ENCODE data around the gene SPACDR.

SPACDR gene

DNA sequence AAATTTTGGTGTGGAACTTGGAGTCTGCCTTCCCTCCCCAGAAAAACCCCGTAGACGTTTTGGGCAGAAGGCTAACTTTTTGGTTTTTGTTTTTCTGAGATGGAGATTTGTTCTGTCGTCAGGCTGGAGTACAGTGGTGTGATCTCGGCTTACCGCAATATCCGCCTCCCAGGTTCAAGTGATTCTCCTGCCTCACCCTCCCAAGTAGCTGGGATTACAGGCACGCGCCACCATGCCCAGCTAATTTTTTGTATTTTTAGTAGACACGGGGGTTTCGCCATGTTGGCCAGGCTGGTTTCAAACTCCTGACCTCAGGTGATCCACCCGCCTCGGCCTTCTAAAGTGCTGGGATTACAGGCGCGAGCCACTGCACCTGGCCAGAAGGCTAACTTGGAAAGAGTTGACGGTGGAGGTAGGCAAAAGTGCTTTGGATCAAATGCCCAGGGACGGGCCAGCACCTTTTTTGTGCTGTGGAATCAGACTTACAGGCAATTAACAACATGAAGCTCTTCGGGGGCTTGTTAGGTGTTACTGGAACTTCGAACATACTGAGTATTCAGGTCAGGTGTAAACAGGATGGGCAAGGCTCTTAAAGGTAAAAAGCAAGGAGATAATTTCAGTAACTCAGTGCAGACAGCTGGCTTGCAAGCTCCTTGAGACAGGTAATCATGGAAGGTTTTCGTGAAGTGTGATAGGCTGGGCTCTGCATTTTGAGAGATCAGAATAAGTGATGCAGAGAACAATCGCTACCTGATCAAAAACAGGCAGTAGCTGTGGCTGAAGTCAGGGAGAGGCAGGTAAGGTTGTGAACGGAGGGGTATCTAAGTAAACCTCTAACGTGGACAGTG is 29.5 kb downstream of the SPACDR start:
- DNase-seq (ENCODE audit: low read depth in 2 of 2) = no peak

DNA sequence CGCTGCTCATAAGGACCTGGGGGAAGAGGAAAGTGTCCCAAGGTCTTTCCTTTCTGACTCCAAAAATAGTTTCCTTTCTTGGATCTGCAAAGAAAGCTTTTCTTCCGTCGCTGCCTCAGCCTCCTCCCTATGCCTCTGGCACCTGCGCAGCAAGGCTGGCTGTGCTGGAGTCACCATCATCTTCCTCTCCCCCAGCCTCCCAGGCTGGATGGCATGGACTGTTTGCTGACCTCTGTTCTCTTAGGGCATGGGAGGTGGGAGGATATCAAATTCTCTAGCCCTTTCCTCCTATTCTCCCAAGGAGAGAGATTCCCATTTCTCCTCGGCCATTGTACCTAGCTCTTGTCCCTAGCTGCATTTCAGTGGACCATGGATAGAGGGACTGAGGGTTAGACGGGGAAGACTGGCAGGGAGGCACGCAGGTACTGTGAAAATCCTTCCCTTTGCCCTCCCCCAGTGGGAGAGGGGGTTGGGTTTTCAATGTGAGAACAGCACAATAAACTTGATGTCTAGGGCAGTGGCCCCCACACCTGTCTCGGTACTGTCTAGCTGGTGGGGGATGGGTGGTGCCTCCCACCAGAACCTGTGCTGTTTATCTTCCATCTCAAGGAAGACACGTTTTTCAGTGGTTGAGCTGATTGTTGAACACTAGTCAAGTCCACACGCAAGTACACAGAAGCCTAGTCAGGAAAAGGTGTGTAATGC is 30.3 kb downstream of the SPACDR start:
- no peak for DNase-seq (ENCODE audit: low read depth in 2 of 2)

DNA sequence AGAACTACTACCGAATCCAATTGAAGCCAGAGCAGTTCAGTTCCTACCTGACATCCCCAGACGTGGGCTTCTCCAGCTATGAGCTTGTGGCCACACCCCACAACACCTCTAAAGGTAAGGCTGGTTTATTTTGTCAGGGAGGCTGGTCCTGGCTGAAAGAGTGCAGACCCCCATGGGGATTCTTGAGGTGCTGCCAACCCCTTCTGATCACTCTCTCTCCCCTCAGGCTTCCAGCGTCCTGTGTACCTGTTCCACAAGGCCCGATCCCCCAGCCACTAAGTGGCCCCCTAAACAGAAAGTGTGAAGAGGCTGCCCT is 30.8 kb downstream of the SPACDR start:
- DNase-seq (ENCODE audit: low read depth in 2 of 2) = no peak

DNA sequence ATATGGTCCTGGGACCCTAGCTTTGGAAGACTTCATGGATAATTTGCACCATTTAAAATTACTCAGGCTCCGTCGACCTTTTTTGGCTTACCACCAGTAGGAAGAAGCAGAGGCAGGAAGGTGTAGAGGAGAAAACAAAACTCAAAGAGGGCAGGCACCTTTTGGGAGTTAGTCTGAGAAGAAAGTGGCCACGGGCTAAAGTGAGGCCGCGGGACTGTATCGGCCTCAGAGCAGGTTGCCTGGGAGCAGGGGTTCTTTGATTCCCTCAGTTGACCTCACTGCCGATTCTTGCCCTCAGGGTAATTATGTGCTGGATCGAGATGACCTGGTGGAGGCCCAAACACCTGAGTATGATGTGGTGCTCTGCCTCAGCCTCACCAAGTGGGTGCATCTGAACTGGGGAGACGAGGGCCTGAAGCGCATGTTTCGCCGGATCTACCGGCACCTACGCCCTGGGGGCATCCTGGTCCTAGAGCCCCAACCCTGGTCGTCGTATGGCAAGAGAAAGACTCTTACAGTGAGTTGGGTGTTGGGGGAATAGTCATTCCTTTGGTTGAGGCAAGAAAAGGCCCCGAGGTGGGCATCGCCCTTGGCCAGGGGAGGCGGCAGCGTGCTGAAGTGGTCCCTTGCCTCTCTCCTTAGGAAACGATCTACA is 31.3 kb downstream of the SPACDR start:
- DNase-seq (ENCODE audit: low read depth in 2 of 2) = no peak

DNA sequence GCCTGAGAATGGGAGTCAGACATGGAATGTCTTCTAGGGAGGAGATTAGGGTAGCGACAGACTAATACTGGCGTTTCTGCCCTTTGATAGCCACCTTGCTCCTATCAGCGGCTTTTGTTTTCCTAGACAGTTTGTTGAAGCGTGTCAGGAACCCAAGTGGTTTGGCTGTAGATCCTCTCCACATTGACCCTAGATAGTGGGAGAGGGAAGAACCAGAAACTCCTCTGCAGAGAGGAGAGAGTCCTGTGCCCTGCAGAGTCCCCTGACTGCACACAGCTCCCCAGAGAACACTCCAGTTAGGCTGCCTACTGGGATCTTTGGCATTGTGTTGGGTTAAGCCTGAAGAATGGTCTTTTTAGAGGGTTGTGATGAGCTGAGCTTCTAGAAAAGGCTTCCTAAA is 32.0 kb downstream of the SPACDR start:
- no peak for DNase-seq (ENCODE audit: low read depth in 2 of 2)

DNA sequence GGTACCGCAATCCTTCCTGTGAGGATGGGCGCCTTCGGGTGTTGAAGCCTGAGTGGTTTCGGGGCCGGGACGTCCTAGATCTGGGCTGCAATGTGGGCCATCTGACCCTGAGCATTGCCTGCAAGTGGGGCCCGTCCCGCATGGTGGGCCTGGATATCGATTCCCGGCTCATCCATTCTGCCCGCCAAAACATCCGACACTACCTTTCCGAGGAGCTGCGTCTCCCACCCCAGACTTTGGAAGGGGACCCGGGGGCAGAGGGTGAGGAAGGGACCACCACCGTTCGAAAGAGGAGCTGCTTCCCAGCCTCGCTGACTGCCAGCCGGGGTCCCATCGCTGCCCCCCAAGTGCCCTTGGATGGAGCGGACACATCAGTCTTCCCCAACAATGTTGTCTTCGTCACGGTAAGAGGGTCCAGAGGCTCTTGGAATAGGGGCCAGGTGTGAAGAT is 32.7 kb downstream of the SPACDR start:
- DNase-seq (ENCODE audit: low read depth in 2 of 2) = no peak

DNA sequence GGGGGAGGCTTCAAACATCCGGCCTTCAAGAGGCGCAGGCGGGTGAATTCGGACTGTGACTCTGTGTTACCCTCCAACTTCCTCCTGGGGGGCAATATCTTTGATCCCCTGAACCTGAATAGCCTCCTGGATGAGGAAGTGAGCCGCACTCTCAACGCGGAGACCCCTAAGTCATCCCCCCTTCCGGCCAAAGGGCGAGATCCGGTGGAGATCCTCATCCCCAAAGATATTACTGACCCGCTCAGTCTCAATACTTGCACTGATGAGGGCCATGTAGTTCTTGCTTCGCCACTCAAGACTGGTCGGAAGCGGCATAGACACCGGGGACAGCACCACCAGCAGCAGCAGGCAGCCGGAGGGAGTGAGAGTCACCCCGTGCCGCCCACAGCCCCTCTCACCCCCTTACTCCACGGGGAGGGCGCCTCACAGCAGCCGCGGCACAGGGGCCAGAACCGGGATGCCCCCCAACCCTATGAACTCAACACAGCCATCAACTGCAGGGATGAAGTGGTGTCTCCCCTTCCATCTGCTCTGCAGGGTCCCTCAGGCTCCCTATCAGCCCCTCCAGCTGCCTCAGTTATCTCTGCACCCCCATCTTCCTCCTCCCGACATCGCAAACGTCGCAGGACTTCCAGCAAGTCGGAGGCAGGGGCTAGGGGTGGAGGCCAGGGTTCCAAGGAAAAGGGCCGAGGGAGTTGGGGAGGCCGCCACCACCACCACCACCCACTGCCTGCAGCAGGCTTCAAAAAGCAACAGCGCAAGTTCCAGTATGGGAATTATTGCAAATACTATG is 33.4 kb downstream of the SPACDR start:
- peak in 1 of 2 donors; percentile 20 for DNase-seq (ENCODE audit: low read depth in 2 of 2)

DNA sequence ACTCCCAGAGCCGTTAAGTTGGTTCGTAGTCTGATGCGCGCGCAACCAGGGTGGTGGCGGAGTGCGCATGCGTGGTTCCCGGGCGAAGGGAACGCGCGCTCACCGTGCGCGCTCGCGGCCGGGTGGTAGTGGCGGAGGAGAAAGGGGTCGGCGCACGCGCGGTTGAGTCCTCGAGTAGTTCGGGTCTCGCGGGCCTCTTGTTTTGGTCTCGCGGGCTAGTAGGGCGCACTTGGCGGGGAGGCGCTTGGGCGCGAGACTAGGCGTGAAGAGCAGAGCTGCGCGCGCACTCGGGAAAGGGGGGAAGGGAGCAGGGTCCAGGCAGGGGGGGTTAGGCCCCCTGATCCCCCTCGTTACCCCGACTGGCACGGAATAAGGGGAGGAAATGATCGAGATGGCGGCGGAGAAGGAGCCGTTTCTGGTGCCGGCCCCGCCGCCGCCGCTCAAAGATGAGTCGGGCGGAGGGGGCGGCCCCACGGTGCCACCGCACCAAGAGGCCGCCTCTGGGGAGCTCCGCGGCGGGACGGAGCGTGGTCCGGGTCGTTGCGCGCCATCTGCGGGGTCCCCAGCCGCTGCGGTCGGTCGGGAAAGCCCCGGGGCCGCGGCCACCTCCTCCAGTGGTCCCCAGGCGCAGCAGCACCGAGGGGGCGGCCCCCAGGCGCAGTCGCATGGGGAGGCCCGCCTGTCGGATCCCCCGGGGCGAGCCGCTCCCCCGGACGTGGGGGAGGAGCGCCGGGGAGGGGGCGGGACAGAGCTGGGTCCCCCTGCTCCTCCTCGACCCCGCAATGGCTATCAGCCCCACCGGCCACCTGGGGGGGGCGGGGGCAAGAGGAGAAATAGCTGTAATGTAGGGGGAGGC is 34.2 kb downstream of the SPACDR start, which contains the start of gene MEPCE:
Gene MEPCE (plus strand): TSS at position 195 of the 856 bp plus-strand sequence. CDS start 188 bp downstream, at position 383.
- DNase-seq (ENCODE audit: low read depth in 2 of 2) = peak; percentile 92

DNA sequence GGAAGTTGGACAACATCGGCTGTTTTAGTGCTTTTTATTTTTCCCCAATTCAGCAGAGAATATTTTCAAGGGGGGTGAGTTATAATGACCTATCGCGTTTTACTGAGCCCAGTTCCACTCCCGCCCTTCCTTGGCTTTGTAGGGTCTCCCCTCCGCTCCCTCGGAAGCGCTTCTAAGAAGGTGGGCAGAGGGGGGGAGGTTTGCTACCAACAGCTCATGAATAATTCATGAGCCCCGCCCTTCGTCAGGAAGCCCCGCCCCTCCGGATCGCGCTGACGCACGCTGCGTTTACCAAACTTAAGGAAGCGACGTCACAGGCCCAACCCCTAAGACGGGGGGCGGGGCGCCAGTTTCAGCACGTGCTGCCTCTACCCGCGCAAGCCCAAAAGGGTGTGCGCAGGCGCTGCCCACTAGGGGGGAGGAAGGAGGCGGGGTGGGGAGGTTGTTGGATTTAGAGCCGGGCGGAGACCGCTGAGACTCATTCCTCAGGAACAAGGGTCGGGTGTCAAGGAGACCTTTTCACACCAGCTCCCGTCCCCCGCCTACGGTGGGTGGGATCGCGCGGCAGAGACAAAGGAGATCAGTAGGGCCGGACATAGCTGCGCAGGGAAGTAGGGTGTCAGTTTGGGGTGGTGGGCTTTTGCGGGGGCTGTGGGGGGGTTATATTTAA is 35.0 kb downstream of the SPACDR start:
- peak; percentile 100 for DNase-seq (ENCODE audit: low read depth in 2 of 2)

DNA sequence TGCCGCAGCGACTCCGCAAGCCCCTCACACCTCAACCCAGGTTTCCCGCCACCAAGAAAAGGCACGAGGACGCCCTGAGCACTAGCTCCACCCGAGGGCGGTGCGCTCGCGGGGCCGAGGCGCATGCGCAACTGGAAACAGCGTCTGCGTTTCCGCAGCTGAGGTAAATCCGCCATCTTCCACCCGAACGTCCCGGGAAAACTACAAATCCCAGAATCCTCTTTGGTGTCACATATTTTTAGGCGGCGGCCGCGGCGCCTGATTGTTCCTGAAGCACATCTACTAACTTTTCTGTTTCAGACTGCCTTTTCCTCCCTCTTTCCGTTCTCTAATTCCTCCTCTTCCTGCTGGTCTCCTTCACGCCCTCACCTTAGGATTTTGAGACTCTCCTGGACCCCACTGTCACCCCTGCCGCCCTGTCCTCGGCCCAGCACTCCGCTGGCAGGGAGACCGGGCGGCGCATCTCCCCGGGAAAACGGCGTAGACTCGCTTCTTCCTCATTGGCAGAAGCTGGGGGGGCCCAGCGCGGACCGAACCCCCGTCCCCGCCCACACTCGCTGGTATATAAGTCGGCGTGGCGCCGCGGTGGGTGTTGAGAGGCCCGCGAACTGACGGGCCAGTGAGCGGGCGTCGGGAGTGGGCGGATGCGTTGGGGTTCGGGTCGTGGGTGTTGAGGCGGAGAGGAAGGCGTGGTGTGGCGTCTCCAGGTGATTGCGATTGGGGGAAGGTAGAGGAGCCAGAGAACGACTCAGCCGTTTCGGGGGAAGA is 35.7 kb downstream of the SPACDR start, which contains the start of gene ZCWPW1:
Gene ZCWPW1 (minus strand): TSS at position 505 of the 768 bp plus-strand sequence. CDS start 8,054 bp downstream, outside the sequence.
- peak; percentile 94 to 95 for DNase-seq (ENCODE audit: low read depth in 2 of 2)

DNA sequence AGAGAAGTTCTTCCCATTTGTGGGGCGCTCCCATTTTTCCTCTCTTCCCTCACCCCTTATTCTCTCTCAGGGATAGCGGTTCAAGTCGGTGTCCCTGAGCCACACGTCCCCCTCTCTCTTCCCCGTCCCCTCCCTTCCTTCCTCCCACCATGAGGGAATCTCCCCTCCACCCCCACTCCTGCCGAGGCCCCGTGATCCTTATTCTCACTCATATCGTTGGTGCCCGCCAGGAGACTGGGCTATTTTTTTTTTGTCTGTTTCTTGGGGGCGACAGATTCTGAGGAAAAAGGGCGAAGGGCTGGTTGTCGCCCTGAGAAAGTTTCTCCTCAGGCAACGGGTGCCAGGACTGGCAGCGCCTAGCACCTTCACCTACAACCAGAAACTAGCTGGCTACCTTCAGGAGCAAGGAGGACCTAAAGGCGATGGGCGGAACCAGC is 36.3 kb downstream of the SPACDR start:
- DNase-seq (ENCODE audit: low read depth in 2 of 2) = no peak

DNA sequence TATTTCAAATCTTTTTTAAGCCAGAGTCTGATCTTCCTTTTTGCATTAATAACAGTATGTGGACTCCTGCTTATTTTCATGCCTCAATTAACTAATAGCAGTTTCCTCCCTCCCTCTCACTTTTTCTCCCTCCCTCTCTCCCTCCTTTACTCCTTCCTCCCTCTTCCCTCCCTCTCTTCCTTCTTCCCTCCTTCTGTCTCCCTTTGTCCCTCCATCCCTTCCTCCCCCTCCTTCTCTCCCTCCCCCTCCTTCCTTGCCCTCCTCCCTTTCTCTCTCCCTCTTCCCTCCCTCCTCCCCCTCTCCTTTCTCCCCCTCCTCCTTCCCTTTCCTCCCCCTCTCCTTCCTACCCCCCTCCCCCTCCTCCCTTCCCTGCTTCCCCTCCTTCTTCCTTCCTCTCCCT is 37.5 kb downstream of the SPACDR start:
- no peak for DNase-seq (ENCODE audit: low read depth in 2 of 2)

DNA sequence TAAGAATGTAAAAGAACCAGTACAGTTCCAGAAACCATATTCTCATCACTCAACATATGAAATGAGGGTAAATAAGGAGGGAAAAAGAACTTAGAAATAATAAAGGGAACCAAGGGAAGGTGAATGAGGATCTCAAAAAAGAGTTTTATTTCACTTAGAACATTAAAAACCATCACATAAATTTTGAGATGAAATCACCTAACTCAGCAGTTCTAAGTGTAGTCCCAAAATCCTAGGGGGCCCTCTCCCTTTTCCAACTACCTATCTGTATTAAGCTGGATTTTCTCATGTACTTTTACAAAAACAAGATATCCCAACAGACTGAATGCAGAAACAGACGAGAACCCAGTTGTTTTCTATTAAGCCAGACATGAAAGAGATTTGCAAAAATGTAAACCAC is 38.7 kb downstream of the SPACDR start:
- DNase-seq (ENCODE audit: low read depth in 2 of 2) = no peak

DNA sequence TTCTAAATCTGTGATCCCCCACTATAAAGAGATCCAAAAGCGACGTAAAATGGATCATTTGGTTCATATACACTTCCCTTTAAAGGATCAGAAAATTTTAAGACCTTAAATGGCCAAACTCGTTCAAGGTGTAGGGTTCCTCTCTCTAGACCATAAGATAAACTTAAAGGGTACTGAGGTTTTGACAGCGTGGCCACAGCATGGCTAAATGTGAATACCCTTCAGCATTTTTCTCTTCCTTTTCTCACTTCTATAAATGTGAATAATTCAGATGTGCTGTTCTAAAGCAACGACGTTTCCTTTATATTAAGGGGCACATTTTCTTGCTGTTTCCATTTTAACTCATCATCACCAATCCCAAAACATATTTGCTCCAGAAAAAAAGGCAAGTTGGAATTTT is 40.7 kb downstream of the SPACDR start:
- no peak for DNase-seq (ENCODE audit: low read depth in 2 of 2)

DNA sequence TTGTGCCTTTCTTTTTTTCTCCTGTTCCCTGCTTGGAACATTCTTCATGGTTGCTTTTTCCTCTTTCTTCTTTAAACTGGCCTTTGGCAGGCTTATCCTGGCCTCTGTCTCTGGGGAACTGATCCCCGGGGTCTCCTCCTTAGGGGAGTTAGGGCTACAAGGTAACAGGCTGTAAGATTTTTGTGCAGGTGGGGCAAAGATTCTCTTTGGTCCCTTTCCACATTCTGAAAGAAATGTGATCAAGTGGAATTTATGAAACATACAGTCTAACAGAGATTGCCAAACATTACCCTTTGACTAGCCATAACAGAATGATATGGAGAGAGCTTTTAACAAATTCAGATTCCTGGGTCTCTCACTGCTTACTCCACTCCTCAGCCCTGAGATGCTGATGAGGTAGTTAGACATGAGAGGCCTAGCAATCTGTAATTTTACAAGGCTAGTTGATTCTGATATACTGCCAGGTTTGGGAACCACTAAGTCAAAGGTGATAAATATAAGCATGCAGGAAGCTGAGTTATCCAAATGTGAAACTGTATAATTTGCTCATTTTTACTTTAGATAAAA is 44.3 kb downstream of the SPACDR start:
- no peak for DNase-seq (ENCODE audit: low read depth in 2 of 2)

DNA sequence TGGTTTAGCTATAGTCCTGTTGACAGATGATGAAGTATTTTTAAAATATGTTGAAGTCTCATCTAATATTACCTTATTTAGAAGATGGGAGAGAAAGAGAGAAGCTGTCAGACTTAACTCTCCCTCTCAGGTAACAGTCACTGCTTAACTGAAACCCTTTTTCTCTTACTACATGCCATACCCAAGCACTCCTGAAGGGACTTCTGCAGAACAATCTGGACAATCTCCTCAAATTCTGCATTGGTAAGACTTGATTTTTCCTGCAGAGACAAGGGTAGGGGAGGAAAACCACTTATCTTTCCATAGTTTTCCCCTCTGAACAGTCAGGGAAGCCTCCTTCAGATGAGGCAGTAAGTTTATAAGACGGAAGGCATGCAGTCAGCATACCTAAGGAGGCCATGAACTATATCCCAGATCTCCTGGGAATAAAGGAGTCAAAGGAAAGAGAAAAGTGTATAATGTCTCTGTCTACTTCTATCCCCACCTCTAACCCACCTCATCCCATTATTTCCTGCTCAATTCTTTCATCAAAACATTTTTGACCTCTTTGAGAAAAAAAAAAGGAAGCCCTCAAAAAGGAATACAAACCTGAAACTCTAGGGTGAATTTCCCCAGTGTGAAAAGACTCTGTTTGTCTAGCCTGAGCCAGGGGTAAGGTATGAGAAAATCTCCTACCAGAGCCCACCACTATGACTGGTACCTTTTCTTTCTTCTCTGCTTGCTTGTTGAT is 45.0 kb downstream of the SPACDR start:
- DNase-seq (ENCODE audit: low read depth in 2 of 2) = no peak

DNA sequence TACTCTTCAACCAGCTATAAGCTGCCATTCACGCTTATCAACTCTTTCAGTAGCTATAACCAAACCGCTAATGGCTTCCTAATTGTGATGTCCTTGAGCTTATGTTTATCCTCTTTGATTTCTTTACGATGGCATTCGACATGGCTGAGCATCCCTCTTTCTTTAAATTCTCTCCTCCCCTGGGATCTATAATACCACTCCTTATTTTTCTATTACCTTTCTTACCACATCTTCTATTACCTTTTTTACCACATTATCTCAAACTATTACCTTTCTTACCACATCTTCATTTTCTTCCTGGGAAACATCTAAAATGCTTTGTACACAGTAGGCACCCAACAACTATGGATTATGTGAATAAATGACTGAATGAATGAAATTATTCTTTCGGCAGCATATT is 48.6 kb downstream of the SPACDR start:
- DNase-seq (ENCODE audit: low read depth in 2 of 2) = no peak

DNA sequence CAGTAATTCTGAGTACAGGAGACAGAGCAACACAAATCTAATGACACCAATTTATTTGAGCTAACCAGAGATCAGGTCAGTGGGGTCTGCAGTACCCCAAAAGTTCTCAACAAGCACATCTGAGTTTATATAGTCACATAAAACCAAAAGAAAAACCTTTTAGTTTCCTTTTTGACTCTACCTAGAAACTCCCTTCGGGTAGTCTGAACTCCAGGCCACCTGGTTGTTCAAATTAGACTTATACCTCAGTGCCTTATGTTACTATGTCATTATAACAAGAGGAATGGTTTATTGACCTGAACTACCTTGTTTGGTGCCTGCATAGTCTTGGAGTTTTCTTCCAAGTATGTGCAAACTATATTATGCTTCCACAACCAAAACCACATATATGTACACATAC is 50.2 kb downstream of the SPACDR start:
- DNase-seq (ENCODE audit: low read depth in 2 of 2) = no peak

Data from activated CD8-positive, alpha-beta memory T cell treated with anti-CD3 and anti-CD28 coated beads for 4 hours (primary cell).